Osteocyte (in vitro differentiated cells): ENCODE measurements around the gene PARD6A. TPM values are rescaled to one million over a fixed set of nuclear protein-coding genes. Genes with fewer than 3 reads are reported as not detected.

Source experiments
- DNase-seq: peaks from one replicate; pipeline ENCODE4 v3.0.0; 2021; ENCODE audit warnings: mixed read lengths; ENCODE audit not compliant: unreplicated experiment; ENCODE audit errors: extremely low spot score
- H3K27ac Mint-ChIP-seq: one replicate; pipeline ENCODE4 v1.8.0; 2021; ENCODE audit warnings: mild to moderate bottlenecking, mixed read lengths; ENCODE audit not compliant: unreplicated experiment
- H3K27me3 Mint-ChIP-seq: one replicate; pipeline ENCODE4 v1.8.0; 2021; ENCODE audit warnings: mixed read lengths; ENCODE audit not compliant: unreplicated experiment
- H3K36me3 Mint-ChIP-seq: one replicate; pipeline ENCODE4 v1.8.0; 2021; ENCODE audit warnings: mixed read lengths; ENCODE audit not compliant: unreplicated experiment
- H3K4me1 Mint-ChIP-seq: one replicate; pipeline ENCODE4 v1.8.0; 2021; ENCODE audit warnings: mixed read lengths; ENCODE audit not compliant: unreplicated experiment
- H3K4me3 Mint-ChIP-seq: one replicate; pipeline ENCODE4 v1.8.0; 2021; ENCODE audit warnings: mild to moderate bottlenecking, moderate library complexity, mixed read lengths; ENCODE audit not compliant: unreplicated experiment
- H3K9me3 Mint-ChIP-seq: one replicate; pipeline ENCODE4 v1.8.0; 2021; ENCODE audit warnings: mixed read lengths; ENCODE audit not compliant: unreplicated experiment
- total RNA-seq: library from RNA; stranded (reverse); gene quantifications from 2 replicates; pipeline ENCODE4 v1.2.1, GENCODE V29; 2021
- TF ChIP-seq, protein P1 (sequence below): fragments of 200-600 bp; sonication (generic); IDR thresholded peaks from 2 replicates; pipeline ENCODE4 v1.5.0; 2021; ENCODE audit warnings: antibody characterized with exemption, mild to moderate bottlenecking, moderate library complexity

PARD6A gene
- total RNA-seq, 1 donor from 2014 or later = 4.6 TPM

GRCh38 chr16:67704110-67704509 is 43.4 kb downstream of the PARD6A start:
- DNase-seq = no peak
- no peak overlapping the region for H3K27ac Mint-ChIP-seq
- H3K27me3 Mint-ChIP-seq = no peaks in the 10 kb centered on the region
- H3K36me3 Mint-ChIP-seq = no peaks in the 10 kb centered on the region
- TF ChIP-seq, protein P1, sequence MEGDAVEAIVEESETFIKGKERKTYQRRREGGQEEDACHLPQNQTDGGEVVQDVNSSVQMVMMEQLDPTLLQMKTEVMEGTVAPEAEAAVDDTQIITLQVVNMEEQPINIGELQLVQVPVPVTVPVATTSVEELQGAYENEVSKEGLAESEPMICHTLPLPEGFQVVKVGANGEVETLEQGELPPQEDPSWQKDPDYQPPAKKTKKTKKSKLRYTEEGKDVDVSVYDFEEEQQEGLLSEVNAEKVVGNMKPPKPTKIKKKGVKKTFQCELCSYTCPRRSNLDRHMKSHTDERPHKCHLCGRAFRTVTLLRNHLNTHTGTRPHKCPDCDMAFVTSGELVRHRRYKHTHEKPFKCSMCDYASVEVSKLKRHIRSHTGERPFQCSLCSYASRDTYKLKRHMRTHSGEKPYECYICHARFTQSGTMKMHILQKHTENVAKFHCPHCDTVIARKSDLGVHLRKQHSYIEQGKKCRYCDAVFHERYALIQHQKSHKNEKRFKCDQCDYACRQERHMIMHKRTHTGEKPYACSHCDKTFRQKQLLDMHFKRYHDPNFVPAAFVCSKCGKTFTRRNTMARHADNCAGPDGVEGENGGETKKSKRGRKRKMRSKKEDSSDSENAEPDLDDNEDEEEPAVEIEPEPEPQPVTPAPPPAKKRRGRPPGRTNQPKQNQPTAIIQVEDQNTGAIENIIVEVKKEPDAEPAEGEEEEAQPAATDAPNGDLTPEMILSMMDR = no peak
- H3K4me1 Mint-ChIP-seq = peaks cover 7% of the 10 kb centered on the region
- no peaks in the 10 kb centered on the region for H3K9me3 Mint-ChIP-seq
- no peak overlapping the region for H3K4me3 Mint-ChIP-seq

DNA sequence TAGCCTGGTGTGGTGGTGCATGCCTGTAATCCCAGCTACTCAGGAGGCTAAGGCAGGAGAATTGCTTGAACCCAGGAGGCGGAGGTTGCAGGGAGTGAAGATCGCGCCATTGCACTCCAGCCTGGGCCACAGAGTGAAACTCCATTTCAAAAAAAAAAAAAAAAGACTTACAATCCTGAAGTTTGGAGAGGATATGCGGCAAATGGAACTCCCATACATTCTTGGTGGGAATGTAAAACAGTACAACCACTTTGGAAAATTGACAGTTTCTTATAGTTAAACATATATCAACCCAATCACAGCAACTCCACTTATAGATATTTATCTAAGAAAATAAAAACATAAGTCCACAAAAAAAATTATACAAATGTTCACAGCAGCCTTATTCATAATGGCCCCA is 46.5 kb downstream of the PARD6A start:
- no peak overlapping the region for H3K27ac Mint-ChIP-seq
- H3K9me3 Mint-ChIP-seq = no peaks in the 10 kb centered on the region
- H3K36me3 Mint-ChIP-seq = no peaks in the 10 kb centered on the region
- no peaks in the 10 kb centered on the region for H3K27me3 Mint-ChIP-seq
- no peak overlapping the region for H3K4me3 Mint-ChIP-seq
- no peak for DNase-seq
- TF ChIP-seq, protein P1 = no peak
- H3K4me1 Mint-ChIP-seq = peaks cover 7% of the 10 kb centered on the region

- Mint-ChIP-seq H3K4me1 (peaks cover 7% of the 10 kb centered on the region), H3K4me3 (no peak overlapping the region), H3K9me3 (no peaks in the 10 kb centered on the region), H3K27me3 (no peaks in the 10 kb centered on the region), H3K27ac (no peak overlapping the region), H3K36me3 (no peaks in the 10 kb centered on the region)
- TF ChIP-seq, protein P1 = no peak
- no peak for DNase-seq
Observed at GRCh38 chr16:67707790-67708189, 47.0 kb downstream of the PARD6A start.

DNA sequence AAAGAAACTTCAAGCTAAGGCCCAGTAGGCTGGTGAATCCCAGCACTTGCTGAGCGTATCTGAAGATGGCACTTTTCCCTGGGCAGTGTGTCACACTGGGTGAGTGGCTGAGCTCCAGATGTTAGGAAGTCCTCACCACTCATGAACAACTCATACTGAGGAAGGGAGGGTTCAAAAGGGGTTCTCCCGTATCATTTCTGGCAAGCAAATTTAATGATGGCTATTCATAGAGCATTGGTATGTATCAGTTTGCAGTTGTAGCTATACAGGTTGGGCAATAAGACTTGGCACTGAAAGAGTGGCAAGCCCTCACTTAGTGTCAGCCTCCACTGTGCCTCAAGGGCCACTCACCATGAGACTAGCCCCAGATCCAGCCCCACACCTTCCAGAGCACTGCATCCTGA is 47.6 kb downstream of the PARD6A start:
- no peak overlapping the region for H3K4me3 Mint-ChIP-seq
- no peaks in the 10 kb centered on the region for H3K9me3 Mint-ChIP-seq
- TF ChIP-seq, protein P1 = no peak
- peaks cover 5% of the 10 kb centered on the region for H3K4me1 Mint-ChIP-seq
- H3K27ac Mint-ChIP-seq = no peak overlapping the region
- peaks cover 2% of the 10 kb centered on the region for H3K36me3 Mint-ChIP-seq
- H3K27me3 Mint-ChIP-seq = no peaks in the 10 kb centered on the region
- DNase-seq = no peak

DNA sequence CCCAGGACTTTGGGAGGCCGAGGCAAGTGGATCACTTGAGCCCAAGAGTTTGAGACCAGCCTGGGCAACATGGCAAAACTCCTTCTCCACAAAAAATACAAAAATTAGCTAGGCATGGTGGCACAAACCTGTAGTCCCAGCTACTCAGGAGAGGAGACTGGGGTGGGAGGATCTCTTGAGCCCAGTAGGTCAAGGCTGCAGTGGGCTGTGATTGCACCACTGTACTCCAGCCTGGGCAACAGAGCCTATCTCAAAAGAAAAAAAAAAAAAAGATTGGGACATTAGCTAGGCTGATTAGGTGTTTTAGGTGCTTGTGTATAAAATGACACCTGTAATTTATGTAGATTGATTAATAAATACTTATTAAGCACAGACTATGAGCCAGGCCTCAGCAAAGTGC is 48.3 kb downstream of the PARD6A start:
- Mint-ChIP-seq H3K9me3 (no peaks in the 10 kb centered on the region), H3K4me3 (no peak overlapping the region), H3K4me1 (no peaks in the 10 kb centered on the region), H3K27ac (no peak overlapping the region), H3K36me3 (peaks cover 2% of the 10 kb centered on the region), H3K27me3 (no peaks in the 10 kb centered on the region)
- DNase-seq = no peak
- TF ChIP-seq, protein P1 = no peak
